NAMALWA (cell line): Measurements from ENCODE around the gene ISG20L2.
"Not testable (repeated sequence)": the region's sequence is repeated elsewhere in the genome, so short reads cannot be mapped to it uniquely, and the experiment has no call there.

Experiments
- DNase-seq: peaks from one replicate; pipeline ENCODE4 v3.0.0-alpha.2; 2015; ENCODE audit warnings: low spot score

Gene ISG20L2, protein sequence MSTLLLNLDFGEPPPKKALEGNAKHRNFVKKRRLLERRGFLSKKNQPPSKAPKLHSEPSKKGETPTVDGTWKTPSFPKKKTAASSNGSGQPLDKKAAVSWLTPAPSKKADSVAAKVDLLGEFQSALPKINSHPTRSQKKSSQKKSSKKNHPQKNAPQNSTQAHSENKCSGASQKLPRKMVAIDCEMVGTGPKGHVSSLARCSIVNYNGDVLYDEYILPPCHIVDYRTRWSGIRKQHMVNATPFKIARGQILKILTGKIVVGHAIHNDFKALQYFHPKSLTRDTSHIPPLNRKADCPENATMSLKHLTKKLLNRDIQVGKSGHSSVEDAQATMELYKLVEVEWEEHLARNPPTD

DNA sequence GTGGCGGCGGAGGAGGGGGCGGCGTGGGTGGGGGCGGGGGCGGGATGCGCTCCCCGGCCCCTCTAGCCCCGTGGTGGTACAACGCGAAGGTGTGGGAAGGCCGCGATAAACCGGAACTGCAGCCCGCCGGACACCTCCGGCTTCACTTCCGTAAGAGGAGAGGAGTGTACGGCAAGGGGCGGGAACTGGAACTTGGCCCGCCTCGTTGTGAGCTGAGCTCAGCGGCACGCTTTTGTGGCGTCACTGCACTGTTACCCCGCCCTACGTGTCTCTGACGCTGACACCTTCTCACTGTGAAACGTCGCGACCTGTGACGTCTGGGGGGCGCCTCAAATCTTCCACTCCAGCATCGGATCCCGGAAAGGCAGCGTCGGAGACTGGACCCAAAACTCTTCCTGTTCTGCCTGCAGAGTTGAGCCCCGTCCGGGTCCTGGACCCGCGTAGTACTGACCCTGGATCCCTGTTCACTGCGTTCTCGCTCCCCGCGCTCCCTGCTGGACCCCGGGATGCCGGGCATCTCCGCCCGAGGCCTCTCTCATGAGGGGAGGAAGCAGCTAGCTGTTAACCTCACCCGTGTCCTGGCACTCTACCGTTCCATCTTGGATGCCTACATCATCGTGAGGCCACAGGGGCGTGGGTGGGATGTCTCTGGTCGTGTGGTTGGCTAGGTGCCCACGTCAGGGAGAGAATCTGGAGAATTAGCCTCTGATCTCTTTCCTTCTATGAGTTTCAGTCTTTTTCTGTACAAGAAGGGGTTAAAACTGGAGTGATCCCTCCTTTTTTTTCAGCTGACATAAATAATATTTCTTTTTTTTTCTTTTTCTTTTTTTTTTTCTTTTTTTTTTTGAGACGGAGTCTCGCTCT is at the start of gene ISG20L2:
Gene ISG20L2, minus strand, starts transcription at position 168 of the 864 bp plus-strand sequence. CDS start 1,114 bp downstream, outside the sequence.
- DNase-seq: peak; percentile 99

DNA sequence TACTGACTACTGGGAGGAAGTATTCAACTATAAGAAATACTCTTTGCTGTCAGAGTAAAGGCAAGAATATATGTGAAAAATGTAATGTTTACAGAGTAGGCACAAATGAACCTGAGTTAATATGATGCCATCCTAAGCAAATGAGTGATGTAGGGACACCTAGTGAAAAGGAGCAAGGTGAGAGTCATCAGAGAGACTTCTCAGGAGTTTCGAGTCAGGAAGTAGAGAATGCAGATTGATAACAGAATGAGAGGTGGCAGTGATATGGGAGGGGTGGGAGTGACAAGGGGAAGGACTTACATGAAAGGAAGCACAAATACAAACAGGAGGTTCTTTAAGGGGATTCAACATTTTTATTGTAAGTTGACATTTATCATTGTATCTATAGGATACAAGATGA is 49.0 kb upstream of the ISG20L2 start:
- no peak for DNase-seq

DNA sequence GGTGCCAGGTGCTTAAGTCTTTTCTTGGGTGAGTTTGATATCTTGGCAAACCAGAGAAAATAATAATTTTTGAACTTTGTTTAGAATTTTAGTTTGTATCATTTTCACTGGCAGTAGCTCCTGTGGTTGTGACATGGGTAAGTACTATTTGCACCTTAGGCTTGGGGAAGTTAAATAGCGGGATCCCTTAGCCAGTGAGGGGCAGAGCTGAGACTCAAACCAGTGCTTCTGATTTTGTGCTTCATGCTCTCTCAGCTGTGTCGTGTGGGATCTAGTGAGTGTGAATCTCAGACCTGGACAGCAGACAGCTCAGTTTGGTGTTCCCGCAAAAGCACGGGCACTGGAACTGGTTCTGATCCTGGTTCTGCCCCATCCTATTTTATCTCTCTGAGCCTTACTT is 48.4 kb upstream of the ISG20L2 start:
- DNase-seq: no peak

DNA sequence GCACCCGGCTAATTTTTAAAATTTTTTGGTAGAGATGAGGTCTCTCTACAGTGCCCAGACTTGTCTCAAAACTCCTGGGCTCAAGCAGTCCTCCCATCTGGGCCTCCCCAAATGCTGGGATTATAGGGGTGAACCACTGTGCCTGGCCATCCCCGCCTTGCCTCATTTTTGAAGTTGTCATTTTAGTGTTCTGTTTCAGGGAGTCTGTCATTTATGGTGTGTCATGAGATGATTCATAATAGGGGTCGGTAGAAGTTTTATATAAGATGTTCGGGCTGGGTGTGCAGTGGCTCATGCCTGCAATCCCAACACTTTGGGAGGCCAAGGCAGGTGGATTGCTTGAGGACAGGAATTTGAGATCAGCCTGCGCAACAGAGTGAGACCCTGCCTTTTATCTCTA is 47.2 kb upstream of the ISG20L2 start:
- no peak for DNase-seq

DNA sequence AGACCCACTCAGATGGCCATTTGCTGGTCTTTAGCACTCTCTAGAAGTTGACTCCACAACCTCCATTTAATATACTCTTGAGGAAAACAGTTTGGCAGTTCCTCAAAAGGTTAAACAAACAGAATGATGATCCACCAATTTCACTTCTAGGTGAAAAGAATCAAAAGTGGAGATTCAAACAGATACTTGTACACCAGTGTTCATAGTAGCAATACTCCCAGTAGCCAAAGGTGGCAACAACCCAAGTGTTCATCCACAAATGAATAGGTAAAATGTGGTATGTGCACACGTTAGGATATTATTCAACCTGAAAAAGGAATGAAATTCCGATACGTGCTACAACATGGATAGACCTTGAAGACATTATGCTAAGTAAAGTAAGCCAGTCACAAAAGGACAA is 45.0 kb upstream of the ISG20L2 start:
- DNase-seq: peak; percentile 57

DNA sequence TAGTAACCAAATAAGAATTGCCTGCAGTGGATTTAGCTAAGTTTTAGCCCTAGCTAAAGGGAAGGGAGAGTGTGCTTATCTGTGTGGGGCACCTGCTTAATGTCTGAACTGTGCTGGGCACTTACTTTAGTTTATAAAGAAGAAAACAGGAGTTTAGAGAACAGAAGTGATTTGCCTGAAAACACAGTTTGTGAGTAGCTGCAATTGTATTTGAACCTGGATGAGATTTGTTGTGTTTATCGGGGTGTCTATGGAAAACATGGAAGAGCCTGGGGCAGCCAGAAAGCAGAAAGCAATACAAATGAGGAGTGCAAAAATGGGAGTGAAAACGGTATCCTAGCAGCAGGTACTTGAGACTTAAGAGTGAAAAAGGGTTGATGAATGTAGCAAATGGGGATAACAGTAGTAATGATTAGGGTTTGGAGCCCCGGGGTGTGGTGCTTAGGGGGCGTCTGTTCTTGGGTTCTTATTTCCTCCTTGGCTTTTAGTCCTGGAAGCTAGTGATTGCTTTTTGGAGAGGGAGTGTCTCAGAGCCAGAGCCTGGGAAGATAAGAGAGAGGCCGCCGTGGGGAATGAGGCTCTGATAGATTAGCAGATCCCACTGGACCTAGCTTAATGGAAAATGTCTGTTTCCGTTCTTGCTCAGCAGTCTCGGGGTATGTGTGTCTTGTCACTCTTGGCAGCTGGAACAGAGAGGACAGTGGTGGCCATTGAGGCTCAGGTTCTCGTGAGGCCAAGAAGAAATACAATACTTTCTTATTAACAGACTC is 44.3 kb upstream of the ISG20L2 start:
- no peak for DNase-seq

DNA sequence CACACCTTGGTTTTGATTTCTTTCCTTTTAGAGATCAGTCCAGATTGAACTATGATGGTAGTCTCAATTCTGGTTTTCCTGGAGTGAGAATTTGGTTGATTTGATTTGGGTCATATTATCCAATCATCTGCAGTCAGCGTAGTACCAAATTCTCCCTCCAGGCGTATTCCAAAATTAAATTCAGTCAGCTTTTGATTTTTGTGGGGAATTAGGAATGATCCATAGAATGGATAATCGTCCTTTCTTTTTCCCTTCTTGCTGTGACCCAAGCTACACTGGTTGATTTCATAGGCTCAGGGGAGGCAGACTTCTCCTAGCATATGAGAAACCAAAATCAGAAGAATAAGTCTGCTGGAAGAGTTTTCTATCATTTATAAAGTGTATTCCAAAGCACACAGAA is 43.7 kb upstream of the ISG20L2 start:
- no peak for DNase-seq

DNA sequence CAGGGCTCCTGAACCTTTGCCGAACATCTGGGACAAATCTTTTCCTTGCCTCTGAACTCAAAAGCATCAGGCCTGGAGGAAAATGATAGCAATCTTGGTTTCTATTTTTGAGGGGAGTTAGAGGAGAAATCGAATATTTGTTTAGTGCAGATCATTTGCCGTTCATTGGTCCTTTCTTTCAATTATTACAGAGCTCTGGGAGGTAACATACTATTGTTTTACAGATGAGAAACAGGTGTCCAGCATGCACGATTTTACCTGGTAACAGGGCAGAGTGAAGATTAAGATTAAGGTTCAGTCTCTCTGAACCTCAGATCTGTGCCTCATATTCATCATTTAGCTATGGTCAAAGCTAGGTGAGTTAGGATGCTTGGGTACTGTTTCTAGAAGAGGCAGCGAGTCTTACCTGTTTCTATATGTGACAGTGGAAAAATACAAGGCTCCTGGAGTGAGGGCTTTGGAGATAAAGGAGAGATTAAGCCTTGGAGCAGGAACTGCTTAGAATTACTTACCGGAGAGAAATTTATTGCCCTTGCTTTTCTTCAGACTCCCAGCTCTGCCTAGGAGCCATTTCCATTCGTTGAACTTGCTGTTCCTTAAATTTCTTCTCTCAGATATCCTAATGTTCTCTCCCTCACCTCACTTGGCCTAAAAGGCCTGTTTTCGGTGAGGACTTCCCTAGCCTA is 40.2 kb upstream of the ISG20L2 start:
- no peak for DNase-seq

DNA sequence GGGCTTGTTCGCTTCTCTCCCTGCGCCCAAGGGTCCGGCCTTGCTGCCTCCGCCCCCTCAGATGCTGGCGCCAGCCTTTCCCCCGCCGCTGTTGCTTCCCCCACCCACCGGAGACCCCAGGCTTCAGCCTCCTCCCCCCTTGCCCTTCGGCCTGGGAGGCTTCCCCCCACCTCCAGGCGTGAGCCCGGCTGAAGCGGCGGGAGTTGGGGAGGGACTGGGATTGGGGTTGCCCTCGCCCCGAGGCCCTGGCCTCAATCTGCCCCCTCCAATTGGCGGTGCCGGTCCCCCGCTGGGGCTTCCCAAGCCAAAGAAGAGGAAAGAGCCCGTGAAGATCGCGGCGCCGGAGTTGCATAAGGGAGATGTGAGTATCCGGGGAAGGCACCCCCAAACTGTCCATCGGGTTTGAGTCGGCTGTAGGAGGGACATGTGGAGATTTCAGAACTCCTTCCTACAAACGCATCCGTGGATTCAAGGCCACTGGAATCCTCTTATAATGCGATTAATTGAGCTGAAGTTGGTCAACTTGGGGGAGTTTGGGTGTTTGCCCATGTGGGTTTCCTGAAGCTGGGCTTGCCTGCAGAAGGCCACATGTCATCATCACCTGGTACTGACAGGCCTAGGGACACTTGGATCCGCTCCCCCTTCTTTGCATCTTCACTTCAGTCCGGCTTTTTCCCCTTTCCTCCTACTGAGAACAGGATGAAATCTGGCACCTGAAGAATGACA is 39.5 kb upstream of the ISG20L2 start:
- DNase-seq: peak; percentile 49

DNA sequence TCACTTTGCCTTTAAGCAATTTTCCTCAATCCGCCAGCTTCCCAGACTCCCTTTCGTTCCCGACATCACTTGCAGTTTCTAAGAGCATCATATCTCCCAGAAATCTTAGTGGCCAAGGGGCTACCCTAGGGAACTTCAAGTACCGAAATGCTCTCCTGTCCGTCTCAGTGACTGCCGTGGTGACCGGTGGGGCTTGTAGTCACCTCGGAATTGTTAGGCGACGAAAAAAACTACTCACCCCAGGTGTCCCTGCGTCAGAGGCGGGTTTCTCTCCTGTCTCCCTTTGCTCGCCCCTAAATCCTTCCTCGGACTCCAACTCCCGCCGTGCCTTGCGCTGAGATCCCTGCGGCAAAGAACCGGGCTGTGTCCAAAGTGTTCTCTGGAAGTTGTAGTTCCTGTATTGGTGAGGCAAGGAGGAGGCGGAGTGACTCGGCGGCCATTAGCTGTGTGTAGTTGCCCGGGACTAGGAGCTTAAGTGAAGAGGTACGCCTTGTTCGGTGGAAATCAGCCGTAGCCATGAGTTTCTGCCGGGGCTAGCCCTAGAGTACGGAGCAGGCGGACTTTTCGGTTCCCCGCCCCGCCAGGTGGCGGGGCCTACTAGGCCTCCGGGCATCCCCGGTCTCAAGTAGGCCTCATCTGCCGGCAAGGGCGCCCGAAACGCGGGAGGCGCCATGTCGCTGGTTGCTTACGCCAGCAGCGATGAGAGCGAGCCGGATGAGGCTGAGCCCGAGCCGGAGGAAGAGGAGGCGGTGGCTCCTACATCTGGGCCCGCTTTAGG is 38.7 kb upstream of the ISG20L2 start, which contains the start of gene PRCC:
Gene PRCC, plus strand, starts transcription at position 435 of the 778 bp plus-strand sequence. Its CDS starts 237 bp downstream, at position 672.
- DNase-seq: peak; percentile 100

DNA sequence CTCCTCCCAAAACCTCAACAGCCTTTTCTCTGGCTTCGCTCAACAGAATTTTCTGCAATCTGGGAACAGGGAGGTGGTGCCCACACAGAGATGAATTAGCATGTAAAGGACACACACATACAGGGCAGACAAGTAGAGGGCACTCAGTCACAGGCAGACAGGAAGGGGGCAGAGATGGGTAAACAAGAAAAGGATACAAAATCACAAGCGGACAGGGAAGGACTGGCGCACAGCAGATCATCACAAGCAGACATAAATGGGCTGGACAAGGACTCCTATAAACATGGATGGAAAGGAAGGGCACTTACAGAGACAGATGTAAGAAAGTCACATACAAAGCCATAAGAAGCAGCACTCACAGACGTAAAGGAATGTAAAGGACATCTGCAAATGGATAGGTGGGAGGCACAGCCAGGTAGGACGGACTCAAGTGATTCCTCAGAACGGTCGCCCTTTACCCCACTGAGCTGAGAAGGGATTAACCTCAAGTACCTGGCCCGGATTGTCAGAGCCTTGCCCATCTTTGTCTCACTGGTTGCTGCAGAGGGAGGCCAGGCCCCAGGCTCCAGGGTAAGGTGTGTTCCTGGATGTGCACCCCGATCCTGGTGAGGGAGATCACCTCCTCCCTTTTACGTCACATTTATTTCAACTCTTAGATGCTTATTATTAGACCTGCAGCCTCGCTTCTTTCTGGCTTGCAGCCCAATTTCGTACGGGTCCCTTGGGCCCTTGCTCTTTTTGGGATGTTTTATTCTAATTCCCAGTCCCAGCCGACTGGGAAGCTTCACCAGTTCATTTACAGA is 37.9 kb upstream of the ISG20L2 start:
- no peak for DNase-seq

DNA sequence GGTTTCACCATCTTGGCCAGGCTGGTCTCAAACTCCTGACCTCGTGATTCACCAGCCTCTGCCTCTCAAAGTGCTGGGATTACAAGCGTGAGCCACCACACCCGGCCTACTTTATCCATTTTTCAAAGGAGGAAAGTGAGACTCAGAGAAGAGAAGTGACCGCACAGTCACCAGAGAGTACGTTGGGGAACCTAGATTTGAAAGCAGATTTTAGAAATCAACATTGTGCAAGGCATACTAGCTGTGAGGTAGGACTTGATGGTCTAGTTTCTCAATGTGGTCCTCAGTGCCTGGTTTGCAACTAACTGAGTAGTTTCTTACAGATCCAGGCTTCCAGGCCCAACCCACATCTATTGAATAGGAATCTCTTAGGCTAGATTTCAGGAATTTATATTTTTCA is 37.1 kb upstream of the ISG20L2 start:
- DNase-seq: no peak

DNA sequence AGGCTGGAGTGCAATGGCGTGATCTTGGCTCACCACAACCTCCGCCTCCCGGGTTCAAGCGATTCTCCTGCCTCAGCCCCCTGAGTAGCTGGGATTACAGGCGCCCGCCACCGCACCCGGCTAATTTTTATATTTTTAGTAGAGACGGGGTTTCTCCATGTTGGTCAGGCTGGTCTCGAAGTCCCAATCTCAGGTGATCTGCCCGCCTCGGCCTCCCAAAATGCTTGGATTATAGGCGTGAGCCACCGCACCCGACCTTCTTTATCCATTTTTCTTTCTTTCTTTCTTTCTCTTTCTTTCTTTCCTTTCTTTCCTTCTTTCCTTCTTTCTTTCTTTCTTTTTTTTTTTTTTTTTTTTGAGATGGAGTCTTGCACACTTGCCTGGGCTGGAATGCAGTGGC is 36.6 kb upstream of the ISG20L2 start:
- DNase-seq: not testable (repeated sequence)

DNA sequence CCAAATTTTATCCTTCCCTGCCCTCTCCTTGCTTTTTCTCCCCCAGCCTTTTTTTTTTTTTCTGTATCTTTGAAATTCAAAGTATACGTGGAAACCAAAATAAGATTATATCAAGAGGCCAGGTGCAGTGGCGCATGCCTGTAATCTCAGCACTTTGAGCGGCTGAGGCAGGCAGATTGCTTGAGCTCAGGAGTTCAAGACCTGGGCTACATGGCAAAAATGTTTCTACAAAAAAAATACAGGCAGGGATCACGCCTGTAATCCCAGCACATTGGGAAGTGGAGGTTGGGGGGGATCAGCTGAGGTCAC is 32.2 kb upstream of the ISG20L2 start:
- DNase-seq: no peak

DNA sequence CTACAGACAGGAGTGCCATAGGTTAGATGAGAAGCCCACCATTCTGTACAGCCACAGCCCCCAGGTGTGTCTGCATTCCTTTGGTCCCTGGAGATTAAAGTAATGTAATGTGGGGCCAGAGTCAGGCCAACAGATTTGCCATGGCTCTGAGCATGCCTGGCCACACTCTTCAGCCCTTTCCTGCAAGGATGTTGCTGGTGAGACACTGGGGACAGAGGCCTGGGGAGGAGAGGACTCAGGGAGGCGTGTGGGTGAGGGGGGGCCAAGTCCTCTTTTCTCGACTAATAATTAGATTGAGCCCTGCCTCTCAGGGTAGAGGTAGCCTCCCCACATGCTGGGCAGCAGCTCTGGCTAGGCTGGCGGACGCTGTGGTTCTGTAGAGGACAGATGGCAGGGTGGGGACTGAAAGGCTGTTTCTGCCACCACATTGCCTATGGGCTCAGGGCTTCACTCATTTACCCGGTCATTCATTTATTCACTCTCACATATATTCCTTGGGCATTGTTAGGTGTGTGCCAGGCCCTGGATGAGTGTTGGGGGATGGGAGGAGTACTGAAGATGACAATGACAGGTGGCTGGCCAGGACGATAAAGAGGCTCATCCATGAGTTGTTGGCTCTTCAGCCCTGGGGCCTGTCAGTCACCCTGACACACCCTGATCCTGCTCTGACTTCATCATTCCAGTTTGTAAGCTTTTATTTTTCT is 31.7 kb upstream of the ISG20L2 start:
- DNase-seq: no peak

DNA sequence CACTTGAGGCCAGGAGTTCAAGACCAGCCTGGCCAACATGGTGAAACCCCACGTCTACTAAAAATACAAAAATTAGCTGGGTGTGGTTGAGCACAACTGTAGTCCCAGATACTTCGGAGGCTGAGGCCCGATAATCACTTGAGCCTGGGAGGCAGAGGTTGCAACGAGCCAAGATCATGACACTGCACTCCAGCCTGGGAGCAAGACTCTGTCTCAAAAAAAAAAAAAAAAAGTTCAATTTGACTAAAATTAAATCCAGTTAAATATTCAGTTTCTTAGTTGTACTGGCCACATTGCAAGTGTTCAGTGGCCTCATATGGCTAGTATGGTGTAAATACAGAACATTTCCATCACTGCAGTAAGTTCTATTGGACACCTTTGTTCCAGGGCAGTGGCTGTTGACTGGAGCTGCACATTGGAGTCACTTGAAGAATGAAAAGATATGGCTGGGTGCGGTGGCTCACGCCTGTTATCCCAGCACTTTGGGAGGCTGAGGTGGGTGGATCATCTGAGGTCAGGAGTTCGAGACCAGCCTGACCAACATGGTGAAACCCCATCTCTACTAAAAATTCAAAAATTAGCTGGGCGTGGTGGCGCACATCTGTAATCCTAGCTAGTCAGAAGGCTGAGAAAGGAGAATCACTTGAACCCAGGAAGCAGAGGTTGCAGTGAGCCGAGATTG is 29.1 kb upstream of the ISG20L2 start:
- DNase-seq: not testable (repeated sequence)

DNA sequence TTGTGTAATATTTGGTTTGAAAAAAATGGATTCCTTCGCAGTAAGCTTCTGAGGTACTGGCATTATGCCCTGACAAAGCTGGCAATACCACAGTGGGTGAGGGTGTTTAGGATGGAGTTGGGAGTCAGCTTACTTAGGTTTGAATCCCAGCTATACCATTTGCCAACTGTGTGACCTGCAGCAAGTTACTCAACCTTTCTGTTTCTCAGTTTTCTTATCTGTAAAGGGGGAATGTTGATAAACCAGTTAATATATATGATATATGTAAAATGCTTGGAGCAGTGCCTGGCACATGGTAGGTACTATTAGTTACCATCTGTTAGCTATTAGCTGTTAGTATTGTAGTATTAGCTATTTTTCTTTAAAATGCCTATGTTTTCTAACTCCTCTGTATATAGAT is 27.8 kb upstream of the ISG20L2 start:
- DNase-seq: no peak

DNA sequence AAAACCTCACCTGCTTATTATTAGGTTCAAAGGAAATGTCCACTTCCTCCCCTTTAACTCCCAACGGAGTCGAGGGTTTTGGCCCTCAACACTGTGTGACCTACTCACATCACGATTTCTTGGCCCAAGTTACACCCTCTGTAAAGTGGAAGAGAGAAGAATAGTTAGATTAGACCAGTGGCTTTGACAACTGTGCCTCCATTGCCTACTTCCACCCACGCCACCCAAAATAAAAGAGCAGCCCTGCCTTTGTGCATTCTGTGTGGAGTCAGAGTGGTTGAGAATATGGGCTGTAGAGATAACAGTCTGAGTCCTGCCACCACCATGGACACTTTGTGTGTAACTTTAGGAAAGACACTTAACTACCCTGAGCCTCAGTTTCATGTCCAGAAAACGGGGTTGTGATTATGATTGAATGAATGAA is 27.0 kb upstream of the ISG20L2 start:
- no peak for DNase-seq
